ENCODE results near the gene ZNF680. TPM values are rescaled to one million over a fixed set of nuclear protein-coding genes. Genes with fewer than 3 reads are reported as not detected.

Gene ZNF680
- total RNA-seq, 2 donors from 2014 or later: 17.6 to 48.2 TPM

- no peak overlapping the region for H3K4me3 ChIP-seq
- 25% methylated on average over 2 of the region's 2 CpGs for WGBS
- H3K27me3 ChIP-seq (replicated peaks; ENCODE audit: insufficient read depth): no peaks in the 10 kb centered on the region
- H3K27ac ChIP-seq: peak overlapping the region; percentile 23 to 48
- DNase-seq (ENCODE audit: low spot score): no peak
- TF ChIP-seq POLR2A (IDR thresholded peaks at IDR 0.05) (no peak), POLR2AphosphoS5 (IDR thresholded peaks at IDR 0.05) (no peak), CTCF (IDR thresholded peaks at IDR 0.05) (no peak)
- no peaks in the 10 kb centered on the region for H3K36me3 ChIP-seq
- peaks cover 3% of the 10 kb centered on the region for H3K9me3 ChIP-seq
- intact Hi-C loops (cut with DNase I): no loop called here
- no peaks in the 10 kb centered on the region for H3K4me1 ChIP-seq (replicated peaks)
Observed at GRCh38 chr7:64516451-64516850, 46.4 kb downstream of the ZNF680 start.

DNA sequence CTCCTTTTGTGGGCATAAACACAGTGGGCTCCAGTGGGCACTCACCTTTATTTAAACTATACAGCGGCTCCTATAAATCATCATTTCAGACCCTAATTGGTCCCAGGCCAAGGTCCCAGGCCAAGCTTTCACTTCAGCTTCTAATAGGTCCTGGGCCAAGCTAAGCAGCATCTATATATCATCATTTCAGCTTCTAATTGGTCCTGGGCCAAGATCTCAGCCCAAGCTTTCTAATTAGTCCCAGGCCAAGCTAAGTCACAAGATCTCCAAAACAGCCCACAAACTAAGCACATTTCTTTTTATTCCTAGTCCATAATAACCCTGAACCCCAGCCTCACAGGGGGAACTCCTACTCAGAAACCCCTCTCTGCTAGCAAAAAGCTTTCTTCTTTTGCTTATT lies 47.1 kb downstream of the ZNF680 start:
- WGBS: 63% methylated on average over 1 of the region's 1 CpG
- DNase-seq (ENCODE audit: low spot score): no peak
- Histone ChIP-seq H3K27me3 (replicated peaks; ENCODE audit: insufficient read depth) (no peaks in the 10 kb centered on the region), H3K27ac (peak overlapping the region in 1 of 2 donors; percentile 48), H3K9me3 (no peaks in the 10 kb centered on the region), H3K4me3 (no peak overlapping the region), H3K36me3 (no peaks in the 10 kb centered on the region), H3K4me1 (replicated peaks) (no peaks in the 10 kb centered on the region)
- TF ChIP-seq POLR2AphosphoS5 (IDR thresholded peaks at IDR 0.05): no peak
- no peak for TF ChIP-seq POLR2A (IDR thresholded peaks at IDR 0.05)
- intact Hi-C loops (cut with DNase I): no loop called here

DNA sequence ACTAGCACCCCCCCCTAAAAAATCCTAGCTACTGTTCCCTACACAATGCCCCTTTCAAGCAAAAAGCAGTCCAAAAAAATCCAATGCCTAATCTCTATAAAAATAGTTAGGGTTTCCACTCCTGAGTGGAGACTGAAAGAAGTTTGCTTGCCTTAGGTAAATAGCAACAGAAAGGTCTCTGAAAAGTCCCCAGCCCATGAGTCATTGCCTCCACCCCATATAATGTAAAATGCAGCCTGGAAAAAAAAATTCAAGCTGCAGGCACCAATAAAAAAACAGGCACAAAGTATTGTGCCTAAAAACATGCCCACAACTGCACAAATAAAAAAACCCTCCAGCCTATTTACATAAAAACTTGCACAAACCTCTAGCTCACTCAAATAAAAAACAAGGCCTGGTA lies 47.5 kb downstream of the ZNF680 start:
- Histone ChIP-seq H3K4me1 (replicated peaks) (no peaks in the 10 kb centered on the region), H3K9me3 (no peaks in the 10 kb centered on the region), H3K27ac (peak overlapping the region in 1 of 2 donors; percentile 48), H3K36me3 (no peaks in the 10 kb centered on the region), H3K4me3 (no peak overlapping the region), H3K27me3 (replicated peaks; ENCODE audit: insufficient read depth) (no peaks in the 10 kb centered on the region)
- TF ChIP-seq POLR2AphosphoS5 (IDR thresholded peaks at IDR 0.05): peak; percentile 11
- no peak for TF ChIP-seq CTCF (IDR thresholded peaks at IDR 0.05)
- intact Hi-C loops (cut with DNase I): no loop called here
- peak; percentile 9 for DNase-seq (ENCODE audit: low spot score)

DNA sequence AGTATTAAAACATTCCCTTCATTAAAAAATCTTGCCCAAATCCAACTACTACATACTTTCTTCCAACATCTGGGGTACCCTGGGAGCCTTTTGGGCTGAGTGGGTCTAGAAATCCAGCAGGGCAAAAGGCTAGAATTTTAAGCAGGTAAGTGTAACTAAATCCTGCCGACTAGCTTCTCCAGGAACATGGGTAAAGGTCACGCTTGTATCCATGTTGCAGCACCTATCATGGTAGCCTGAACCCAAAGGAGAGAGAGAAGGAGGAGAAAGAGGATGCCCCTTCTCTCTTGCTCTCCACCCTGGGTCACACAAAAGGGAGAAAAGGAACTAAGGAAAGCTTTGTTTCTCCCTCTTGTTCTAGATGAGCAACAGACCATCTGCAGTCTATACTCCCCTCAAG lies 53.3 kb downstream of the ZNF680 start:
- H3K27me3 ChIP-seq (replicated peaks; ENCODE audit: insufficient read depth): no peaks in the 10 kb centered on the region
- TF ChIP-seq POLR2A (IDR thresholded peaks at IDR 0.05) (no peak), CTCF (IDR thresholded peaks at IDR 0.05) (no peak), POLR2AphosphoS5 (IDR thresholded peaks at IDR 0.05) (no peak)
- no peak for DNase-seq (ENCODE audit: low spot score)
- 100% methylated on average over 2 of the region's 2 CpGs for WGBS
- H3K27ac ChIP-seq: no peak overlapping the region
- H3K9me3 ChIP-seq: no peaks in the 10 kb centered on the region
- intact Hi-C loops (cut with DNase I): no loop called here
- no peaks in the 10 kb centered on the region for H3K36me3 ChIP-seq
- H3K4me3 ChIP-seq: no peak overlapping the region
- no peaks in the 10 kb centered on the region for H3K4me1 ChIP-seq (replicated peaks)

GRCh38 chr7:64504581-64505120 lies 58.2 kb downstream of the ZNF680 start:
- no peak overlapping the region for H3K4me3 ChIP-seq
- TF ChIP-seq POLR2A (IDR thresholded peaks at IDR 0.05) (no peak), CTCF (IDR thresholded peaks at IDR 0.05) (no peak), POLR2AphosphoS5 (IDR thresholded peaks at IDR 0.05) (no peak)
- H3K27ac ChIP-seq: no peak overlapping the region
- no peaks in the 10 kb centered on the region for H3K4me1 ChIP-seq (replicated peaks)
- intact Hi-C loops (cut with DNase I): no loop called here
- DNase-seq (ENCODE audit: low spot score): no peak
- H3K9me3 ChIP-seq: no peaks in the 10 kb centered on the region
- no peaks in the 10 kb centered on the region for H3K27me3 ChIP-seq (replicated peaks; ENCODE audit: insufficient read depth)
- 95% methylated on average over 3 of the region's 3 CpGs for WGBS
- H3K36me3 ChIP-seq: no peaks in the 10 kb centered on the region
